SKM-1 treated with dmso at 0.1 percent for 144 hours (cell line): ENCODE results near the gene TXNIP.

Source experiments
- DNase-seq: peaks from one replicate; lab custom pipeline; 2025; ENCODE audit not compliant: unreplicated experiment; lab: John Stamatoyannopoulos, UW

The TXNIP gene

GRCh38 chr1:145964328-145965118, 31.9 kb downstream of the TXNIP start, which contains the start of the genes ANKRD34A and POLR3GL:
Gene ANKRD34A (minus strand): TSS chr1:145964575. CDS start chr1:145961759, 2,816 bp downstream.
Gene POLR3GL (plus strand): TSS chr1:145964690. CDS start chr1:145974866, 10,176 bp downstream.
- DNase-seq = peak; percentile 95

GRCh38 chr1:145963265-145964019, 32.9 kb downstream of the TXNIP start:
- no peak for DNase-seq

- DNase-seq = no peak
Observed at GRCh38 chr1:145962157-145963102, 33.9 kb downstream of the TXNIP start.

GRCh38 chr1:145961425-145962156, 34.8 kb downstream of the TXNIP start:
- no peak for DNase-seq

- DNase-seq = no peak
Observed at GRCh38 chr1:145961109-145961424, 35.3 kb downstream of the TXNIP start.

GRCh38 chr1:145960468-145961108, 35.8 kb downstream of the TXNIP start:
- peak; percentile 65 for DNase-seq

- no peak for DNase-seq
Observed at GRCh38 chr1:145959957-145960467, 36.4 kb downstream of the TXNIP start.

GRCh38 chr1:145959333-145959732, 37.0 kb downstream of the TXNIP start:
- no peak for DNase-seq

- no peak for DNase-seq
Observed at GRCh38 chr1:145958734-145959133, 37.6 kb downstream of the TXNIP start.

- DNase-seq = peak; percentile 98
Observed at GRCh38 chr1:145957443-145958319, 38.7 kb downstream of the TXNIP start, which contains the start of gene LIX1L. Gene LIX1L (minus strand): TSS chr1:145958017. CDS start chr1:145957927, 90 bp downstream.

GRCh38 chr1:145956781-145957442, 39.5 kb downstream of the TXNIP start:
- no peak for DNase-seq

GRCh38 chr1:145956361-145956760, 40.0 kb downstream of the TXNIP start:
- no peak for DNase-seq

- DNase-seq = no peak
Observed at GRCh38 chr1:145955436-145955835, 40.9 kb downstream of the TXNIP start.

- DNase-seq = no peak
Observed at GRCh38 chr1:145953861-145954260, 42.5 kb downstream of the TXNIP start.

GRCh38 chr1:145952903-145953302, 43.5 kb downstream of the TXNIP start:
- DNase-seq = no peak

- no peak for DNase-seq
Observed at GRCh38 chr1:145951526-145951925, 44.9 kb downstream of the TXNIP start.

GRCh38 chr1:145949219-145949618, 47.2 kb downstream of the TXNIP start:
- no peak for DNase-seq

- no peak for DNase-seq
Observed at GRCh38 chr1:145947551-145947950, 48.8 kb downstream of the TXNIP start.
